HCT116 (cell line): Measurements from ENCODE around the gene C6orf62. TPM values are rescaled to one million over a fixed set of nuclear protein-coding genes. Genes with fewer than 3 reads are reported as not detected.
"Not testable (repeated sequence)": the region's sequence is repeated elsewhere in the genome, so short reads cannot be mapped to it uniquely, and the experiment has no call there.

Experiments used
- ATAC-seq: fragments of 200-7000 bp; cut with Tn5 transposase; 2 replicates; pipeline ENCODE4 v1.9.1; 2020; ENCODE audit warnings: mild to moderate bottlenecking, moderate library complexity
- BruUV-seq: library from RNA; stranded (reverse); fragments of 400-500 nt; replicated peaks from 2 replicates; lab custom pipeline; 2021; lab: Mats Ljungman, UMichigan
- CTCF ChIA-PET: fragments of 300-600 bp; sonication (Branson Sonifier 250); formaldehyde crosslinking; loops from one replicate; lab custom pipeline; 2021; ENCODE audit warnings: antibody characterized with exemption; lab: Charles Lee
- POLR2A ChIA-PET: fragments of 300-600, 350-600 bp; sonication (Branson Sonifier 250); formaldehyde crosslinking; loops from one replicate; lab custom pipeline; 2021; ENCODE audit warnings: antibody characterized with exemption; lab: Charles Lee
- RAD21 ChIA-PET, 2 experiments: fragments of 300-600 bp; sonication (Branson Sonifier 250); formaldehyde crosslinking; loops; one replicate each; lab custom pipeline; 2023; ENCODE audit warnings: low total read pairs in 2 of 2; ENCODE audit not compliant: uncharacterized antibody in 2 of 2, unreplicated experiment in 2 of 2, low non-redundant PET in 1 of 2; lab: Charles Lee
- DNase-seq: peaks from one replicate; pipeline ENCODE4 v3.0.0-alpha.2; 2010; ENCODE audit warnings: low read depth, low spot score
- H2AFZ ChIP-seq: fragments of 200-600 bp; shearing (Covaris generic), sonication (generic); 2 replicates; pipeline ENCODE4 v1.6.1; 2017; ENCODE audit warnings: low read depth, mixed run types, mixed read lengths, antibody characterized with exemption, low read length; ENCODE audit not compliant: poor library complexity, severe bottlenecking
- H3K27ac ChIP-seq: 2 replicates; pipeline ENCODE4 v1.5.1; 2012; ENCODE audit warnings: low read depth, low read length
- H3K27me3 ChIP-seq: fragments of 200-600 bp; sonication (generic); 2 replicates; pipeline ENCODE4 v1.6.1; 2016; ENCODE audit warnings: mixed run types, low read length, mixed read lengths; ENCODE audit not compliant: insufficient read depth
- H3K36me3 ChIP-seq, 2 experiments: fragments of 200-500 bp in 1 of 2; fragments of 200-600 bp in 1 of 2; sonication (Bioruptor generic) in 1 of 2; sonication (generic) in 1 of 2; 2 replicates each; pipeline versions ENCODE4 v1.5.1 to v1.6.1; 2014 to 2016; ENCODE audit warnings: low read length in 2 of 2, inconsistent platforms in 1 of 2, mixed read lengths in 1 of 2, mixed run types in 1 of 2; ENCODE audit not compliant: insufficient read depth in 2 of 2, control insufficient read depth in 1 of 2
- H3K4me1 ChIP-seq, 2 experiments: fragments of 200-600 bp in 1 of 2; sonication (generic) in 1 of 2; 2 replicates each; pipeline versions ENCODE4 v1.5.1 to v1.6.1; 2012 to 2017; ENCODE audit warnings: low read length in 2 of 2, inconsistent platforms in 1 of 2, mild to moderate bottlenecking in 1 of 2, mixed read lengths in 1 of 2, mixed run types in 1 of 2, moderate library complexity in 1 of 2; ENCODE audit not compliant: insufficient read depth in 2 of 2, control insufficient read depth in 1 of 2
- H3K4me2 ChIP-seq: fragments of 200-600 bp; sonication (generic); 2 replicates; pipeline ENCODE4 v1.6.1; 2017; ENCODE audit warnings: mixed run types, low read length, mixed read lengths
- H3K4me3 ChIP-seq, 2 experiments: fragments of 200-600 bp in 1 of 2; sonication (generic) in 1 of 2; replicated peaks in 1 of 2; 2 replicates each; pipeline ENCODE4 v1.5.1; 2011 to 2016; ENCODE audit warnings: low read length in 2 of 2, control low read depth in 1 of 2, low read depth in 1 of 2, mild to moderate bottlenecking in 1 of 2, mixed read lengths in 1 of 2, mixed run types in 1 of 2
- H3K79me2 ChIP-seq: fragments of 200-600 bp; sonication (generic); 2 replicates; pipeline ENCODE4 v1.6.1; 2017; ENCODE audit warnings: mild to moderate bottlenecking, mixed run types, low read length, moderate library complexity, mixed read lengths; ENCODE audit not compliant: insufficient read depth
- H3K9ac ChIP-seq: fragments of 200-600 bp; sonication (generic); 2 replicates; pipeline ENCODE4 v1.6.1; 2016; ENCODE audit warnings: low read length, mixed read lengths
- H3K9me2 ChIP-seq: fragments of 200-600 bp; sonication (generic), shearing (Covaris generic); 2 replicates; pipeline ENCODE4 v1.6.1; 2017; ENCODE audit warnings: mixed run types, mild to moderate bottlenecking, moderate library complexity; ENCODE audit not compliant: insufficient read depth
- H3K9me3 ChIP-seq, 2 experiments: fragments of 200-500 bp in 1 of 2; fragments of 200-600 bp in 1 of 2; sonication (Bioruptor generic) in 1 of 2; sonication (generic) in 1 of 2; 2 replicates each; pipeline ENCODE4 v1.6.1; 2014 to 2017; ENCODE audit warnings: low read length in 2 of 2, mixed read lengths in 2 of 2, inconsistent platforms in 1 of 2, low read depth in 1 of 2, mild to moderate bottlenecking in 1 of 2, mixed run types in 1 of 2, moderate library complexity in 1 of 2; ENCODE audit not compliant: control insufficient read depth in 1 of 2, insufficient read depth in 1 of 2
- H4K20me1 ChIP-seq: fragments of 200-600 bp; sonication (generic), shearing (Covaris generic); 2 replicates; pipeline ENCODE4 v1.6.1; 2017; ENCODE audit warnings: mixed run types, mild to moderate bottlenecking, moderate library complexity; ENCODE audit not compliant: insufficient read depth
- CEBPB ChIP-seq: IDR thresholded peaks from 2 replicates; pipeline ENCODE4 v1.6.1; 2012; ENCODE audit warnings: low read depth
- RAD21 ChIP-seq: IDR thresholded peaks from 2 replicates; pipeline ENCODE4 v1.6.1; 2012; ENCODE audit warnings: low read depth, mild to moderate bottlenecking
- SRF ChIP-seq: IDR thresholded peaks from 2 replicates; pipeline ENCODE4 v1.6.1; 2012; ENCODE audit warnings: low read depth
- TCF7L2 ChIP-seq: IDR thresholded peaks from 2 replicates; pipeline ENCODE4 v1.7.0; 2011; ENCODE audit warnings: borderline replicate concordance, inconsistent platforms; ENCODE audit not compliant: insufficient read depth, insufficient read length; ENCODE audit errors: extremely low read depth
- intact Hi-C: fragments of 100-400 bp; cut with micrococcal nuclease; formaldehyde crosslinking; loops from 2 replicates; pipeline ENCODE4 v1.10.0; 2022
- total RNA-seq: library from RNA; stranded (reverse); gene quantifications from one replicate; pipeline ENCODE4 v1.2.1, GENCODE V29; 2021; ENCODE audit not compliant: unreplicated experiment
- TF ChIP-seq, protein P1 (sequence below), 3 experiments: fragments of 200-600 bp in 1 of 3; sonication (generic) in 1 of 3; IDR thresholded peaks in 2 of 3; conservative IDR thresholded peaks in 1 of 3; 2 replicates each; pipeline ENCODE4 v1.5.1; 2012 to 2017; ENCODE audit warnings: low read depth in 2 of 3, low read length in 2 of 3, antibody characterized with exemption in 1 of 3, borderline replicate concordance in 1 of 3, control low read depth in 1 of 3, mild to moderate bottlenecking in 1 of 3, mixed read lengths in 1 of 3, mixed run types in 1 of 3, moderate library complexity in 1 of 3; ENCODE audit not compliant: insufficient read depth in 1 of 3

C6orf62 gene
- total RNA-seq, 1 experiment from 2014 or later, result 103 TPM

- Histone ChIP-seq H3K4me2 (no peak overlapping the region), H2AFZ (no peak overlapping the region), H3K4me3 (no peak overlapping the region), H4K20me1 (no peaks in the 10 kb centered on the region), H3K9me3 (no peaks in the 10 kb centered on the region), H3K27ac (no peak overlapping the region), H3K9me2 (no peaks in the 10 kb centered on the region), H3K9ac (no peak overlapping the region), H3K79me2 (no peaks in the 10 kb centered on the region), H3K27me3 (no peaks in the 10 kb centered on the region), H3K4me1 (0 out of 4 replicates have a peak, but pooled peaks cover 0 to 2% of the 10 kb centered on the region in 2 experiments), H3K36me3 (no peaks in the 10 kb centered on the region)
- no TSS peak for BruUV-seq
- ChIA-PET RAD21 (no interaction called here), POLR2A (no interaction called here), CTCF (interaction anchor here (0.6 kb wide), 1 partner anchor 187 kb away, joined by 5 read pairs; no protein-coding TSS in a partner anchor)
- no peak for ATAC-seq
- TF ChIP-seq SRF, result no peak
- DNase-seq, result no peak
- intact Hi-C loops, result loop anchor here (5.0 kb wide), 2 partner anchors 46 to 336 kb away; no protein-coding TSS in a partner anchor
These were observed 49.4 kb upstream of the C6orf62 start for GRCh38 chr6:24768361-24768760.

DNA sequence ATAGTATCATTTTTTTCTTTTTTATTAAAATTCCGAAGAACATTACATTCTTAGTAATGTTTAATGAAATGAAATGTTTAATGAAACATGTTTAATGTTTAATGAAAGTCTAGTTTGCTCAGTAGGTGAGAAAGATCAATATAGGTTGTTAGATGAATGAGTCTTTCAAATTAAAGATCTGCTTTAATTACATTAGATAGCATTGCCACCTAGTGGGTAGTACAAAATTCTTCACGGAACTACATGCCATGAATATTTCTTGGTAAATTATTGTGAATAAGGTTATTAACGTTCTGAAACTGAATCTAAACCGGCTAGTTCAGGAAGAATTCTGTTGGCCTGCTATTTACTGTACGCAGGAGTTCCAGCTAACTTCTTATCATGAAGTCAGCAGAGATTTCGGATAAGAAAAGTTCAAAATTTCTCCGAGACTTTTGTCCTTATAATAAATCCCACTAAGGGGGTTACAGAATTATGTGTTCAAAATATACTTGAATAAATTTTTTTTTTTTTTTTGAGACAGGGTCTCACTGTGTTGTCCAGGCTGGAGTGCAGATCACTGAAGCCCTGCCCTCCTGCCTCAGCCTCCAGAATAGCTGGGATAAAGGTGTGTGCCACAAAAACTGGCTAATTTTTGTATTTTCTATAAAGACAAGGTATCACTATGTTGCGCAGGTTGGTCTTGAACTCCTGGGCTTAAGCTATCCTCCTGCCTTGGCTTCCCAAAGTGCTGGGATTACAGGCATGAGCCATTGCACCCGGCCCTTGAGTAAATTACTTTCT lies 47.9 kb upstream of the C6orf62 start:
- ChIA-PET CTCF (interaction anchor here (0.8 to 1.4 kb wide), 4 partner anchors 12 to 378 kb away, joined by 3 to 7 read pairs (median 4); no protein-coding TSS in a partner anchor), POLR2A (no interaction called here), RAD21 (interaction anchor here in 1 of 2 experiments (0.8 kb wide), 1 partner anchor 186 kb away, joined by 3 read pairs; no protein-coding TSS in a partner anchor)
- H3K9me3 ChIP-seq, result no peaks in the 10 kb centered on the region
- H3K4me3 ChIP-seq, result no peak overlapping the region
- intact Hi-C loops, result loop anchor here (1.0 to 5.0 kb wide), 5 partner anchors 45 to 335 kb away; no protein-coding TSS in a partner anchor
- no peak for DNase-seq
- no peaks in the 10 kb centered on the region for H4K20me1 ChIP-seq
- H3K27me3 ChIP-seq, result no peaks in the 10 kb centered on the region
- 0 out of 4 replicates have a peak, but pooled peaks cover 0 to 2% of the 10 kb centered on the region in 2 experiments for H3K4me1 ChIP-seq
- H3K27ac ChIP-seq, result no peak overlapping the region
- H3K36me3 ChIP-seq, result no peaks in the 10 kb centered on the region
- H2AFZ ChIP-seq, result peak overlapping the region; percentile 83
- no peaks in the 10 kb centered on the region for H3K79me2 ChIP-seq
- TF ChIP-seq CEBPB (no peak), TCF7L2 (no peak), RAD21 (peak; percentile 82)
- TF ChIP-seq, protein P1, sequence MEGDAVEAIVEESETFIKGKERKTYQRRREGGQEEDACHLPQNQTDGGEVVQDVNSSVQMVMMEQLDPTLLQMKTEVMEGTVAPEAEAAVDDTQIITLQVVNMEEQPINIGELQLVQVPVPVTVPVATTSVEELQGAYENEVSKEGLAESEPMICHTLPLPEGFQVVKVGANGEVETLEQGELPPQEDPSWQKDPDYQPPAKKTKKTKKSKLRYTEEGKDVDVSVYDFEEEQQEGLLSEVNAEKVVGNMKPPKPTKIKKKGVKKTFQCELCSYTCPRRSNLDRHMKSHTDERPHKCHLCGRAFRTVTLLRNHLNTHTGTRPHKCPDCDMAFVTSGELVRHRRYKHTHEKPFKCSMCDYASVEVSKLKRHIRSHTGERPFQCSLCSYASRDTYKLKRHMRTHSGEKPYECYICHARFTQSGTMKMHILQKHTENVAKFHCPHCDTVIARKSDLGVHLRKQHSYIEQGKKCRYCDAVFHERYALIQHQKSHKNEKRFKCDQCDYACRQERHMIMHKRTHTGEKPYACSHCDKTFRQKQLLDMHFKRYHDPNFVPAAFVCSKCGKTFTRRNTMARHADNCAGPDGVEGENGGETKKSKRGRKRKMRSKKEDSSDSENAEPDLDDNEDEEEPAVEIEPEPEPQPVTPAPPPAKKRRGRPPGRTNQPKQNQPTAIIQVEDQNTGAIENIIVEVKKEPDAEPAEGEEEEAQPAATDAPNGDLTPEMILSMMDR (IDR thresholded peaks at IDR 0.05 in 2 of 3, conservative IDR thresholded peaks at IDR 0.05 in 1 of 3; ENCODE audit: borderline replicate concordance in 1 of 3, insufficient read depth in 1 of 3, low read depth in 2 of 3, low read length in 2 of 3), result peak; percentile 28 to 71 (median 65); a peak in 5 of 6 replicates
- TF ChIP-seq, all 23 proteins: peak for 2
- peak; percentile 71 for ATAC-seq
- H3K9me2 ChIP-seq, result no peaks in the 10 kb centered on the region
- peak overlapping the region; percentile 6; the same call in 1 of the 2 replicates for H3K4me2 ChIP-seq
- no TSS peak for BruUV-seq
- no peak overlapping the region for H3K9ac ChIP-seq

DNA sequence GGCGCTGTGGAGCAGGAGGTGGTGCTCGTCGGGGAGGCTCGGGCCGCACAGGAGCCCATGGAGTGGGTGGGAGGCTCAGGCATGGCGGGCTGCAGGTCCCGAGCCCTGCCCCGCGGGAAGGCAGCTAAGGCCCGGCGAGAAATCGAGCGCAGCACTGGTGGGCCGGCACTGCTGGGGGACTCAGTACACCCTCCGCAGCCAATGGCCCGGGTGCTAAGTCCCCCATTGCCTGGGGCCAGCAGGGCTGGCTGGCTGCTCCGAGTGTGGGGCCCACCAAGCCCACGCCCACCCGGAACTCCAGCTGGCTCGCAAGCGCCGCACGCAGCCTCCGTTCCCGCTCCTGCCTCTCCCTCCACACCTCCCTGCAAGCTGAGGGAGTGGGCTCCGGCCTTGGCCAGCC lies 47.0 kb upstream of the C6orf62 start:
- H4K20me1 ChIP-seq, BruUV-seq, H3K36me3 ChIP-seq, ATAC-seq, H3K9ac ChIP-seq, POLR2A ChIA-PET, H3K27ac ChIP-seq, H3K4me3 ChIP-seq, H2AFZ ChIP-seq, DNase-seq, H3K4me1 ChIP-seq, H3K27me3 ChIP-seq, H3K79me2 ChIP-seq, H3K9me2 ChIP-seq, H3K4me2 ChIP-seq, H3K9me3 ChIP-seq: not testable (repeated sequence)
- intact Hi-C loops, result loop anchor here (1.0 to 5.0 kb wide), 5 partner anchors 44 to 334 kb away; no protein-coding TSS in a partner anchor
- ChIA-PET RAD21 (interaction anchor here in 1 of 2 experiments (0.8 kb wide), 1 partner anchor 185 kb away, joined by 3 read pairs; no protein-coding TSS in a partner anchor), CTCF (interaction anchor here (0.8 to 1.4 kb wide), 4 partner anchors 12 to 377 kb away, joined by 3 to 7 read pairs (median 4); no protein-coding TSS in a partner anchor)
